ENCODE results near the gene SLC35E4.
"Not testable (repeated sequence)": the region's sequence is repeated elsewhere in the genome, so short reads cannot be mapped to it uniquely, and the experiment has no call there.

Gene SLC35E4

GRCh38 chr22:30650508-30651116, 15.0 kb downstream of the SLC35E4 start:
- DNase-seq (ENCODE audit: low spot score) = no peak

GRCh38 chr22:30652852-30653251, 17.3 kb downstream of the SLC35E4 start:
- no peak for DNase-seq (ENCODE audit: low spot score)

GRCh38 chr22:30654361-30654760, 18.8 kb downstream of the SLC35E4 start:
- no peak for DNase-seq (ENCODE audit: low spot score)

GRCh38 chr22:30655532-30655931, 20.0 kb downstream of the SLC35E4 start:
- DNase-seq (ENCODE audit: low spot score) = no peak

GRCh38 chr22:30662040-30662439, 26.5 kb downstream of the SLC35E4 start:
- DNase-seq (ENCODE audit: low spot score) = no peak

GRCh38 chr22:30664798-30665197, 29.2 kb downstream of the SLC35E4 start:
- DNase-seq (ENCODE audit: low spot score) = no peak

- no peak for DNase-seq (ENCODE audit: low spot score)
Observed at GRCh38 chr22:30665266-30665665, 29.7 kb downstream of the SLC35E4 start.

- DNase-seq (ENCODE audit: low spot score) = no peak
Observed at GRCh38 chr22:30665786-30666185, 30.2 kb downstream of the SLC35E4 start.

- DNase-seq (ENCODE audit: low spot score) = no peak
Observed at GRCh38 chr22:30667107-30667493, 31.5 kb downstream of the SLC35E4 start.

GRCh38 chr22:30667494-30668385, 32.2 kb downstream of the SLC35E4 start, which contains the start of gene DUSP18:
Gene DUSP18, minus strand, starts transcription at chr22:30667875. Its CDS starts 3,872 bp downstream, at chr22:30664003.
- peak; percentile 96 for DNase-seq (ENCODE audit: low spot score)

GRCh38 chr22:30668386-30668710, 32.8 kb downstream of the SLC35E4 start:
- DNase-seq (ENCODE audit: low spot score) = no peak

- no peak for DNase-seq (ENCODE audit: low spot score)
Observed at GRCh38 chr22:30671071-30671470, 35.5 kb downstream of the SLC35E4 start.

- DNase-seq (ENCODE audit: low spot score) = no peak
Observed at GRCh38 chr22:30673136-30673535, 37.6 kb downstream of the SLC35E4 start.

GRCh38 chr22:30674482-30674881, 38.9 kb downstream of the SLC35E4 start:
- DNase-seq (ENCODE audit: low spot score) = no peak

- DNase-seq (ENCODE audit: low spot score) = no peak
Observed at GRCh38 chr22:30675436-30675835, 39.9 kb downstream of the SLC35E4 start.

GRCh38 chr22:30676565-30676964, 41.0 kb downstream of the SLC35E4 start:
- not testable (repeated sequence) for DNase-seq (ENCODE audit: low spot score)

- not testable (repeated sequence) for DNase-seq (ENCODE audit: low spot score)
Observed at GRCh38 chr22:30679895-30680690, 44.5 kb downstream of the SLC35E4 start.

GRCh38 chr22:30680991-30681770, 45.6 kb downstream of the SLC35E4 start:
- DNase-seq (ENCODE audit: low spot score) = no peak

- no peak for DNase-seq (ENCODE audit: low spot score)
Observed at GRCh38 chr22:30681831-30682230, 46.2 kb downstream of the SLC35E4 start.

GRCh38 chr22:30685178-30685577, 49.6 kb downstream of the SLC35E4 start:
- DNase-seq (ENCODE audit: low spot score) = no peak

- no peak for DNase-seq (ENCODE audit: low spot score)
Observed at GRCh38 chr22:30687358-30687757, 51.8 kb downstream of the SLC35E4 start.

- DNase-seq (ENCODE audit: low spot score) = no peak
Observed at GRCh38 chr22:30689622-30690021, 54.0 kb downstream of the SLC35E4 start.
